AG10803 (cell line): Measurements from ENCODE around the gene SORBS2.

ENCODE experiments used
- DNase-seq: peaks from one replicate; pipeline ENCODE4 v3.0.0; 2010; ENCODE audit warnings: low read depth
- H3K4me3 ChIP-seq: 2 replicates; pipeline ENCODE4 v1.5.1; 2011; ENCODE audit warnings: mild to moderate bottlenecking, low read length, control low read depth
- CTCF ChIP-seq: conservative IDR thresholded peaks from 2 replicates; pipeline ENCODE4 v1.5.1; 2011; ENCODE audit warnings: mild to moderate bottlenecking, low read length, control low read depth, inconsistent platforms

The SORBS2 gene

GRCh38 chr4:185677637-185678314, 134.2 kb downstream of the SORBS2 start:
- DNase-seq, result no peak
- no peak for TF ChIP-seq CTCF
- H3K4me3 ChIP-seq, result no peak overlapping the region

GRCh38 chr4:185672618-185673017, 139.4 kb downstream of the SORBS2 start:
- H3K4me3 ChIP-seq, result no peak overlapping the region
- peak; percentile 29 for DNase-seq
- no peak for TF ChIP-seq CTCF

GRCh38 chr4:185672151-185672550, 139.8 kb downstream of the SORBS2 start:
- no peak overlapping the region for H3K4me3 ChIP-seq
- no peak for TF ChIP-seq CTCF

GRCh38 chr4:185671496-185671895, 140.5 kb downstream of the SORBS2 start:
- no peak for DNase-seq
- no peak for TF ChIP-seq CTCF
- H3K4me3 ChIP-seq, result no peak overlapping the region

More at GRCh38 chr4:185672151-185672550, 139.8 kb downstream of the SORBS2 start:
- no peak for DNase-seq

- no peak for DNase-seq
- no peak for TF ChIP-seq CTCF
- H3K4me3 ChIP-seq, result no peak overlapping the region
Observed at GRCh38 chr4:185671066-185671465, 140.9 kb downstream of the SORBS2 start.

- DNase-seq, result no peak
- no peak for TF ChIP-seq CTCF
- H3K4me3 ChIP-seq, result no peak overlapping the region
Observed at GRCh38 chr4:185669288-185669687, 142.7 kb downstream of the SORBS2 start.

DNA sequence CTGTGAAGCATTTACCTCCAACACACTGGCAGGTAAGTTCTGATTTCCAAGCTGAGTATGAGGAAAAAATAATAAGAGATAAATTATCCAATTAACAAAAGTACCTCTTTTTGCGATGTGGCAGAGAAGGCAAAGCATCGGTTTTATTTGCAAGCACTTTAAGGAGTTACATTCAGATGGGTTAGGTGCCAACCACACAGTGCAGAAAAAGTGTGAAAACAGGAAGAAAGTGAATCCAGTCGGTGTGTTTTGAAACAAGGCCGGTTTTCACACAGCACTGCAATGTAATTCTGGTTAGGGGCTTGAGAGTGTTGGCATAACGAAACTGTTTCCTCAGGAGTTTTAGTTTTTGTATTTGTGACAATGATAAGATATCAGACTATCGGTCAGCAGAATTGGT, 145.8 kb downstream of the SORBS2 start:
- TF ChIP-seq CTCF, result no peak
- no peak overlapping the region for H3K4me3 ChIP-seq
- no peak for DNase-seq
